ENCODE results near the gene ARF6. TPM values are rescaled to one million over a fixed set of nuclear protein-coding genes. Genes with fewer than 3 reads are reported as not detected.
"Not testable (repeated sequence)": the region's sequence is repeated elsewhere in the genome, so short reads cannot be mapped to it uniquely, and the experiment has no call there.

Gene ARF6
- total RNA-seq, 1 donor from 2014 or later: 65.3 TPM

DNA sequence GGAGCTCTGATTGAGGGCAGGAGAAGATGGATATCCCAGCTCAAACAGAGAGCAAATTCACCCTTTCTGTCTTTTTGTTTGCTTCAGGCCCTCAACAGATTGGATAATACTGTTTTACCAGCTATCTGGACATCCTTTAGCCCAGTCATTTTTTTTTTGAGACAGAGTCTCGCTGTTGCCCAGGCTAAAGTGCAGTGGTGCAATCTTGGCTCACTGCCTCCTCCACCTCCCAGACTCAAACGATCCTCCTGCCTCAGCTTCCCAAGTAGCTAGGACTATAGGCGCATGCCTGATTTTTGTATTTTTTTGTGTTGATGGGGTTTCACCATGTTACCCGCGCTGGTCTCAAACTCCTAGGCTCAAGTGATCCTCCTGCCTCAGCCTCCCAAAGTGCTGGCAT lies 40.8 kb downstream of the ARF6 start:
- Histone ChIP-seq H3K36me3 (no peaks in the 10 kb centered on the region), H3K27me3 (ENCODE audit: low read depth) (no peaks in the 10 kb centered on the region), H3K9me3 (no peaks in the 10 kb centered on the region), H3K4me3 (no peak overlapping the region), H3K27ac (no peak overlapping the region), H3K4me1 (peaks cover 4% of the 10 kb centered on the region)
- intact Hi-C loops (cut with DNase I): no loop called here
- TF ChIP-seq, protein P1, sequence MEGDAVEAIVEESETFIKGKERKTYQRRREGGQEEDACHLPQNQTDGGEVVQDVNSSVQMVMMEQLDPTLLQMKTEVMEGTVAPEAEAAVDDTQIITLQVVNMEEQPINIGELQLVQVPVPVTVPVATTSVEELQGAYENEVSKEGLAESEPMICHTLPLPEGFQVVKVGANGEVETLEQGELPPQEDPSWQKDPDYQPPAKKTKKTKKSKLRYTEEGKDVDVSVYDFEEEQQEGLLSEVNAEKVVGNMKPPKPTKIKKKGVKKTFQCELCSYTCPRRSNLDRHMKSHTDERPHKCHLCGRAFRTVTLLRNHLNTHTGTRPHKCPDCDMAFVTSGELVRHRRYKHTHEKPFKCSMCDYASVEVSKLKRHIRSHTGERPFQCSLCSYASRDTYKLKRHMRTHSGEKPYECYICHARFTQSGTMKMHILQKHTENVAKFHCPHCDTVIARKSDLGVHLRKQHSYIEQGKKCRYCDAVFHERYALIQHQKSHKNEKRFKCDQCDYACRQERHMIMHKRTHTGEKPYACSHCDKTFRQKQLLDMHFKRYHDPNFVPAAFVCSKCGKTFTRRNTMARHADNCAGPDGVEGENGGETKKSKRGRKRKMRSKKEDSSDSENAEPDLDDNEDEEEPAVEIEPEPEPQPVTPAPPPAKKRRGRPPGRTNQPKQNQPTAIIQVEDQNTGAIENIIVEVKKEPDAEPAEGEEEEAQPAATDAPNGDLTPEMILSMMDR (IDR thresholded peaks at IDR 0.05): no peak
- ATAC-seq (no peak), DNase-seq (no peak)

DNA sequence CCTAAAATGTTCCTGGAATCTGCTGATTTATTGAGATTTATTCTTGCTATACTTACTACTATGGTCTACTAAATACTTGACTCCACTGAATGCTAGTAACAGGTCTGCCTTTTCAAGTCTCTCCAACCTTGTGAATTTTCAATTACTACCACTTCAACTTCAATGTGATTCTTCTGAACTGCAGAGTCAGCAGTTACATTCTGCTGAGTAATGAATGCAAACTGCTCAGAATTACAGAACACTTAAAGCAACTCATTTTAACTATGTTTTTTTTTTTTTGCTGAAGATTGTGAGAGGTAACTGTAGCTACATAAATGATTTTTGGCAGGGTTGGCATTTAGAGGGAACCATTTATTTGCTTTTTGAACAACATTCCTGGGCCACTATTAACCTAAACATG lies 41.8 kb downstream of the ARF6 start:
- no peak overlapping the region for H3K27ac ChIP-seq
- no peak overlapping the region for H3K4me3 ChIP-seq
- no peak for ATAC-seq
- TF ChIP-seq, protein P1 (IDR thresholded peaks at IDR 0.05): no peak
- no peaks in the 10 kb centered on the region for H3K27me3 ChIP-seq (ENCODE audit: low read depth)
- no peak for DNase-seq
- peaks cover 3% of the 10 kb centered on the region for H3K4me1 ChIP-seq
- no peaks in the 10 kb centered on the region for H3K36me3 ChIP-seq
- no peaks in the 10 kb centered on the region for H3K9me3 ChIP-seq
- intact Hi-C loops (cut with DNase I): no loop called here

DNA sequence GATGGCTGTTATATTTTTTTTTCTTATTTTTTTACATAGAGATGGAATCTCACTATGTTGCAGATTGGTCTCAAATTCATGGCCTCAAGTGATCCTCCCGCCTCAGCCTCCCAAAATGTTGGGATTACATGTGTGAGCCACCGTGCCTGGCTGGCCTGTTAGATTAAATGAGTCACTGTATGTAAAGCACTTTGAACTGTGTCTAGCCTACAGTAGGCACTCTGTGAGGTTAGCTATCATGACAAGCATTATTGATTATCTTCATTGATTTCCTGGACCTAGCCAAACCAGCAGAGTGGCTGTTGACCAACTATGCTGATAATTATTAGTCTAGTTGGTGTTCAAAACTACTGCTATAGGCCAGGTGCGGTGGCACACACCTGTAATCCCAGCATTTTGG lies 42.6 kb downstream of the ARF6 start:
- Histone ChIP-seq H3K4me3 (no peak overlapping the region), H3K9me3 (no peaks in the 10 kb centered on the region), H3K4me1 (peaks cover 2% of the 10 kb centered on the region), H3K27me3 (ENCODE audit: low read depth) (no peaks in the 10 kb centered on the region), H3K36me3 (no peaks in the 10 kb centered on the region), H3K27ac (no peak overlapping the region)
- TF ChIP-seq, protein P1 (IDR thresholded peaks at IDR 0.05): no peak
- no peak for DNase-seq
- ATAC-seq: no peak
- intact Hi-C loops (cut with DNase I): no loop called here

DNA sequence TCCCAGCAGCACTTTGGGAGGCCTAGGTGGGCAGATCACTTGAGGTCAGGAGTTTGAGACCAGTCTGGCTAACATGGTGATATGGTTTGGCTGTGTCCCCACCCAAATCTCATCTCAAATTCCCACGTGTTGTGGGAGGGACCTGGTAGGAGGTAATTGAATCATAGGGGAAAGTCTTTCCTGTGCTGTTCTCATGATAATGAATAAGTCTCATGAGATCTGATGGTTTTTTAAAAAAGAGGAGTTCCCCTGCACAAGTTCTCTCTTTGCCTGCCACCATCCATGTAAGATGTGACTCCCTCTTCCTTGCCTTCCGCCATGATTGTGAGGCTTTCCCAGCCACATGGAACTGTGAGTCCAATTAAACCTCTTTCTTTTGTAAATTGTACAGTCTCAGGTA lies 43.4 kb downstream of the ARF6 start:
- H3K27me3 ChIP-seq (ENCODE audit: low read depth); H3K9me3 ChIP-seq; H3K27ac ChIP-seq; ATAC-seq; DNase-seq; H3K4me3 ChIP-seq; H3K4me1 ChIP-seq; H3K36me3 ChIP-seq; intact Hi-C loops (cut with DNase I): not testable (repeated sequence)

DNA sequence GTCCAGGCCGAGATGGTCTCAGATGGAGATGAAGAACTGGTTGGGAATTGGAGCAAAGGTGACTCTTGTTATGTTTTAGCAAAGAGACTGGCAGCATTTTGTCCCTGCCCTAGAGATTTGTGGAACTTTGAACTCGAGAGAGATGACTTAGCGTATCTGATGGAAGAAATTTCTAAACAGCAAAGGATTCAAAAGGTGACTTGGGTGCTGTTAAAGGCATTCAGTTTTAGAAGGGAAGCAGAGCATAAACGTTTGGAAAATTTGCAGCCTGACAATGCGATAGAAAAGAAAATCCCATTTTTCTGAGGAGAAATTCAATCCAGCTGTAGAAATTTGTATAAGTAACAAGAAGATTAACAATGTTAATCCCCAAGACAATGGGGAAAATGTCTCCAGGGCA lies 44.0 kb downstream of the ARF6 start:
- H3K4me1 ChIP-seq: peaks cover 15% of the 10 kb centered on the region
- H3K9me3 ChIP-seq; H3K4me3 ChIP-seq; H3K36me3 ChIP-seq; H3K27ac ChIP-seq; H3K27me3 ChIP-seq (ENCODE audit: low read depth); intact Hi-C loops (cut with DNase I); ATAC-seq; DNase-seq: not testable (repeated sequence)

DNA sequence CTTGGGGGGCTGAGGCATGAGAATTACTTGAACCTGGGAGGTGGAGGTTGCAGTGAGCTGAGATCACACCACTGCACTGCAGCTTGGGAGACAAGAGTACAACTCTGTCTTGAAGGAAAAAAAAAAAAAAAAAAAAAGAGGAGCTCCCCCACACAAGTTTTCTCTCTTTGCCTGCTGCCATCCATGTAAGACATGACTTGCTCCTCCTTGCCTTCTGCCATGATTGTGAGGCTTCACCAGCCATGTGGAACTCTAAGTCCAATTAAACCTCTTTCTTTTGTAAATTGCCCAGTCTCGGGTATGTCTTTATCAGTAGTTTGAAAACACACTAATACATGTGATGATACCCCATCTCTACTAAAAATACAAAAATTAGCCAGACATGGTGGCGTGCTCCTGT lies 46.3 kb downstream of the ARF6 start:
- H3K4me1 ChIP-seq: peaks cover 15% of the 10 kb centered on the region
- H3K27me3 ChIP-seq (ENCODE audit: low read depth); ATAC-seq; H3K4me3 ChIP-seq; H3K9me3 ChIP-seq; intact Hi-C loops (cut with DNase I); H3K36me3 ChIP-seq; H3K27ac ChIP-seq; DNase-seq: not testable (repeated sequence)

DNA sequence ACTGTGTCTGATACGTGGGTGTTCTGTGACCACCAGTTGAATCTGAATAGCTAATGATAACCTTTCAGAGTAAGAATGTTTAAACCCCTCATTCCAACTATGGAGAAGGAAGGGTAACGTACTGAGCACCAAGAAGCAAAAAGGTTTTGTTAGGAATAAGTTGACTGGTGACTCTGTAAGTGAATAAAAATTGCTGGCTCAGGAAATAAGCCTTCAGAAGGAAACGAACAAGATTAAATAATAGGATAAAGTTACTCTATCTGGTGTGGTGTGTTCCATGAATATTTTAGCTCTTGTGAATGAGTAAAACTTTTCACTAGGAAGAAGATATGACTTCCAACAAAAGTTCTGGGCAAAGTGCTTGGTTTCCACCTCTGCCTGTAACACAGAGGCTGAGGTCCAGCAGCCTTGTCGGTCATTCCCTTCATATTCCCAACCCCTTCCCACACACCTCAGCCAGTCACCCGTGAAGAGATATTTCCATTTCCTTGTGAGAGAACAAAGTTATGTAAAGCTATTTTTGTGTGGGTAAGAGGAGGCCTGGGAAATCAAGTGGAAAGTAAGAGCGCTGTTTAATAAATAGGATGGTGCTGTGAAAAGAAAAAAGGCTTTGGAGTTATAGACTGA lies 47.1 kb downstream of the ARF6 start:
- no peaks in the 10 kb centered on the region for H3K27me3 ChIP-seq (ENCODE audit: low read depth)
- H3K27ac ChIP-seq: no peak overlapping the region

More for the DNA sequence above, 47.1 kb downstream of the ARF6 start:
- ATAC-seq: no peak
- Histone ChIP-seq H3K4me3 (no peak overlapping the region), H3K4me1 (peaks cover 15% of the 10 kb centered on the region), H3K36me3 (no peaks in the 10 kb centered on the region), H3K9me3 (no peaks in the 10 kb centered on the region)
- intact Hi-C loops (cut with DNase I): no loop called here
- no peak for DNase-seq
- TF ChIP-seq, protein P1 (IDR thresholded peaks at IDR 0.05): no peak
